Activated naive CD4-positive, alpha-beta T cell treated with anti-CD3 and anti-CD28 coated beads, Interleukin-2, amount 50 U/mL, for 16 hours (primary cell): ENCODE results near the gene HDAC4.

ENCODE experiments used
- DNase-seq: peaks from one replicate; pipeline ENCODE4 v3.0.0-alpha.2; 2020

The HDAC4 gene

GRCh38 chr2:239130041-239130440 is 270.8 kb downstream of the HDAC4 start:
- DNase-seq = no peak

- DNase-seq = no peak
These were observed 271.5 kb downstream of the HDAC4 start for GRCh38 chr2:239129147-239129920.

- no peak for DNase-seq
These were observed 272.1 kb downstream of the HDAC4 start for GRCh38 chr2:239128706-239129105.

- DNase-seq = no peak
These were observed 273.3 kb downstream of the HDAC4 start for GRCh38 chr2:239127513-239127912.

GRCh38 chr2:239125726-239126675 is 274.8 kb downstream of the HDAC4 start:
- no peak for DNase-seq

GRCh38 chr2:239124152-239124899 is 276.5 kb downstream of the HDAC4 start:
- no peak for DNase-seq

- no peak for DNase-seq
These were observed 278.3 kb downstream of the HDAC4 start for GRCh38 chr2:239122421-239123110.

- no peak for DNase-seq
These were observed 279.2 kb downstream of the HDAC4 start for GRCh38 chr2:239121600-239122012.

GRCh38 chr2:239120664-239121063 is 280.2 kb downstream of the HDAC4 start:
- DNase-seq = no peak

- no peak for DNase-seq
These were observed 281.3 kb downstream of the HDAC4 start for GRCh38 chr2:239119346-239120126.

GRCh38 chr2:239118675-239119211 is 282.1 kb downstream of the HDAC4 start:
- DNase-seq = no peak

GRCh38 chr2:239118264-239118663 is 282.6 kb downstream of the HDAC4 start:
- no peak for DNase-seq

- no peak for DNase-seq
These were observed 283.0 kb downstream of the HDAC4 start for GRCh38 chr2:239117831-239118230.

- no peak for DNase-seq
These were observed 284.2 kb downstream of the HDAC4 start for GRCh38 chr2:239116456-239117246.

- no peak for DNase-seq
These were observed 285.2 kb downstream of the HDAC4 start for GRCh38 chr2:239115616-239116015.

- no peak for DNase-seq
These were observed 286.1 kb downstream of the HDAC4 start for GRCh38 chr2:239114616-239115265.

- DNase-seq = no peak
These were observed 286.7 kb downstream of the HDAC4 start for GRCh38 chr2:239114119-239114581.

- DNase-seq = no peak
These were observed 287.2 kb downstream of the HDAC4 start for GRCh38 chr2:239113615-239114014.

GRCh38 chr2:239113171-239113570 is 287.6 kb downstream of the HDAC4 start:
- DNase-seq = no peak
